Neuronal stem cell (in vitro differentiated cells): ENCODE data around the gene MLYCD.
"Not testable (repeated sequence)": the region's sequence is repeated elsewhere in the genome, so short reads cannot be mapped to it uniquely, and the experiment has no call there.

Experiments
- DNase-seq: peaks from one replicate; pipeline ENCODE4 v3.0.0-alpha.2; 2013; ENCODE audit warnings: low spot score
- H2AFZ ChIP-seq: one replicate; pipeline ENCODE4 v1.6.1; 2013; ENCODE audit warnings: mild to moderate bottlenecking, low read length, inconsistent platforms
- H2AK5ac ChIP-seq: 2 replicates; pipeline ENCODE4 v1.6.1; 2013; ENCODE audit warnings: low read depth, mild to moderate bottlenecking, inconsistent platforms, low read length, moderate library complexity, mixed read lengths
- H2BK120ac ChIP-seq: 2 replicates; pipeline ENCODE4 v1.6.1; 2013; ENCODE audit warnings: low read depth, mild to moderate bottlenecking, inconsistent platforms, low read length, moderate library complexity, mixed read lengths
- H2BK12ac ChIP-seq: one replicate; pipeline ENCODE4 v1.6.1; 2013; ENCODE audit warnings: low read length, inconsistent platforms
- H2BK15ac ChIP-seq: 2 replicates; pipeline ENCODE4 v1.6.1; 2013; ENCODE audit warnings: mild to moderate bottlenecking, low read length, inconsistent platforms, mixed read lengths
- H2BK5ac ChIP-seq: one replicate; pipeline ENCODE4 v1.6.1; 2013; ENCODE audit warnings: inconsistent platforms, mild to moderate bottlenecking, low read length, moderate library complexity
- H3K14ac ChIP-seq: one replicate; pipeline ENCODE4 v1.6.1; 2013; ENCODE audit warnings: low read length, inconsistent platforms
- H3K18ac ChIP-seq: 2 replicates; pipeline ENCODE4 v1.6.1; 2013; ENCODE audit warnings: low read length, inconsistent platforms
- H3K23ac ChIP-seq: 2 replicates; pipeline ENCODE4 v1.6.1; 2013; ENCODE audit warnings: low read depth, mild to moderate bottlenecking, mixed read lengths, low read length, inconsistent platforms; ENCODE audit not compliant: poor library complexity
- H3K27ac ChIP-seq: replicated peaks from 3 replicates; pipeline ENCODE4 v1.5.1; 2013; ENCODE audit warnings: low read length, inconsistent platforms
- H3K27me3 ChIP-seq, 3 experiments: 2 replicates each; pipeline ENCODE4 v1.6.1; 2013; ENCODE audit warnings: low read length in 3 of 3, mild to moderate bottlenecking in 2 of 3, inconsistent platforms in 1 of 3, low read depth in 1 of 3, mixed read lengths in 1 of 3, moderate library complexity in 1 of 3; ENCODE audit not compliant: control insufficient read depth in 3 of 3, insufficient read depth in 3 of 3
- H3K36me3 ChIP-seq, 2 donors: replicated peaks in 1 of 2; 2 replicates each; pipeline ENCODE4 v1.6.1; 2013; ENCODE audit warnings: low read length in 2 of 2; ENCODE audit not compliant: control insufficient read depth in 2 of 2, insufficient read depth in 2 of 2
- H3K4ac ChIP-seq: 2 replicates; pipeline ENCODE4 v1.6.1; 2013; ENCODE audit warnings: inconsistent platforms, mild to moderate bottlenecking, low read length, moderate library complexity
- H3K4me1 ChIP-seq, 2 donors: 1 replicate in 1 of 2; 2 replicates in 1 of 2; pipeline ENCODE4 v1.6.1; 2013; ENCODE audit warnings: low read length in 2 of 2, low read depth in 1 of 2; ENCODE audit not compliant: control insufficient read depth in 2 of 2, insufficient read depth in 1 of 2
- H3K4me2 ChIP-seq: one replicate; pipeline ENCODE4 v1.6.1; 2013; ENCODE audit warnings: mild to moderate bottlenecking, low read length, inconsistent platforms; ENCODE audit not compliant: insufficient read depth, poor library complexity, severe bottlenecking
- H3K4me3 ChIP-seq, 2 donors: 2 replicates each; pipeline ENCODE4 v1.5.1; 2013; ENCODE audit warnings: low read length in 2 of 2, mild to moderate bottlenecking in 2 of 2, inconsistent platforms in 1 of 2, moderate library complexity in 1 of 2
- H3K79me1 ChIP-seq: one replicate; pipeline ENCODE4 v1.6.1; 2013; ENCODE audit warnings: low read depth, mild to moderate bottlenecking, inconsistent platforms, low read length, moderate library complexity
- H3K9ac ChIP-seq: one replicate; pipeline ENCODE4 v1.6.1; 2013; ENCODE audit warnings: mild to moderate bottlenecking, low read depth, low read length, inconsistent platforms; ENCODE audit not compliant: poor library complexity
- H3K9me3 ChIP-seq, 2 donors: replicated peaks in 1 of 2; 2 replicates each; pipeline versions ENCODE3 to v1.6.1; 2013; ENCODE audit warnings: low read length in 2 of 2, mild to moderate bottlenecking in 2 of 2, inconsistent platforms in 1 of 2, low read depth in 1 of 2, mixed read lengths in 1 of 2, moderate library complexity in 1 of 2; ENCODE audit not compliant: control insufficient read depth in 2 of 2, insufficient read depth in 1 of 2
- H4K8ac ChIP-seq: one replicate; pipeline ENCODE4 v1.6.1; 2013; ENCODE audit warnings: low read depth, mild to moderate bottlenecking, inconsistent platforms, low read length, moderate library complexity
- H4K91ac ChIP-seq: one replicate; pipeline ENCODE4 v1.6.1; 2013; ENCODE audit warnings: low read length, low read depth, mild to moderate bottlenecking, inconsistent platforms; ENCODE audit not compliant: poor library complexity
- whole genome bisulfite sequencing, 2 donors: extraction: QIAGEN DNeasy Blood & Tissue Kit; methylation state at CpG; one replicate each; pipeline ENCODE4 v1.1.7; 2013; ENCODE audit warnings: missing lambda C conversion rate in 2 of 2, mixed read lengths in 1 of 2; ENCODE audit not compliant: insufficient read length in 2 of 2, insufficient replicate concordance in 1 of 2; ENCODE audit errors: extremely low coverage in 2 of 2; 5-methylcytosine and 5-hydroxymethylcytosine counted together

MLYCD gene

DNA sequence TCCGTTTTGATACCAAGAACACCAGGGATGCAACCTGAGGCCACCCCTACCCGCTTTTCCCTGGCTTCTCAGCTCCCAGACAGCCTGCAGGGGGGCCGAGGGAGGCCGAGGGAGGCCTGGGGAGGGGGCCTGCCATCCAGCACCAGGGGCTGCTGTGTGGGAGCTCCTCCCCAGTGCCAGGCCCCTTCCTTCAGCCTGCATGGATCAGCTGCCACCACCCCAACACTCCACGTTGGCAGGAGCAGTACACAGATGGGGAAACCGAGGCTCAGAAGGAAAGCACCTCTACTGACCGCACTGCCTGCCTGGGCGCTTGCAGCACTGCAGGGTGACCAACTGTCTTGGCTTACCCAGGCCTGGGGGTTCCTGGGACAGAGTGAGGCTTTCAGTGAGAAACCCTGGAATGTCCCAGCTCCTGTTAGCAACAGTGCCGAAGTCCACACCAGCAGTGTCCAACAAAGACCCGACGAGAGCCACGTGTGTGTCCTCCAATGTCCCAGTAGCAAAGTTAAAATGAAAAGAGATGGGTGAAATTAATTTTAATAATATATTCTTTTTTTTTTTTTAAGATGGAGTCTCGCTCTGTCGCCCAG lies 48.8 kb downstream of the MLYCD start:
- H3K79me1 ChIP-seq = peaks cover 2% of the 10 kb centered on the region

GRCh38 chr16:83948914-83949723 lies 50.2 kb downstream of the MLYCD start:
- peaks cover 2% of the 10 kb centered on the region for H3K79me1 ChIP-seq
- H3K4me2 ChIP-seq = no peak overlapping the region
- H3K9ac ChIP-seq = no peak overlapping the region
- H3K4ac ChIP-seq = no peak overlapping the region
- no peak overlapping the region for H2BK5ac ChIP-seq
- no peak overlapping the region for H4K91ac ChIP-seq
- peak overlapping the region; percentile 7 for H2AK5ac ChIP-seq
- H3K23ac ChIP-seq = no peak overlapping the region
- peaks cover 6 to 15% of the 10 kb centered on the region in 2 donors for H3K4me1 ChIP-seq
- no peaks in the 10 kb centered on the region for H3K36me3 ChIP-seq
- H2BK120ac ChIP-seq = no peak overlapping the region
- H3K9me3 ChIP-seq = no peaks in the 10 kb centered on the region
- no peak for DNase-seq
- no peak overlapping the region for H2AFZ ChIP-seq
- H3K27ac ChIP-seq = no peak overlapping the region
- no peak overlapping the region for H3K18ac ChIP-seq
- H4K8ac ChIP-seq = no peak overlapping the region
- H3K14ac ChIP-seq = no peak overlapping the region
- H3K27me3 ChIP-seq = peaks cover 0 to 2% (median 0%) of the 10 kb centered on the region in 3 experiments
- no peak overlapping the region for H3K4me3 ChIP-seq
- no CpG with 5 or more reads among the region's 13 CpGs for WGBS, 2 donors
- H2BK15ac ChIP-seq = no peak overlapping the region
- H2BK12ac ChIP-seq = no peak overlapping the region

More for the DNA sequence above, 48.8 kb downstream of the MLYCD start:
- no peak overlapping the region for H2AK5ac ChIP-seq
- WGBS, 2 donors = no CpG with 5 or more reads among the region's 14 CpGs
- no peak overlapping the region for H3K4me3 ChIP-seq
- peak overlapping the region; percentile 73 for H3K23ac ChIP-seq
- no peak overlapping the region for H2BK120ac ChIP-seq
- H3K18ac ChIP-seq = peak overlapping the region; percentile 57
- no peak overlapping the region for H3K4ac ChIP-seq
- H3K27me3 ChIP-seq = peaks cover 0 to 2% (median 0%) of the 10 kb centered on the region in 3 experiments
- peaks cover 0 to 5% of the 10 kb centered on the region in 2 donors for H3K4me1 ChIP-seq
- H3K36me3 ChIP-seq = no peaks in the 10 kb centered on the region
- no peak overlapping the region for H2BK15ac ChIP-seq
- no peak for DNase-seq
- no peak overlapping the region for H4K91ac ChIP-seq
- H2BK12ac ChIP-seq = no peak overlapping the region
- no peaks in the 10 kb centered on the region for H3K9me3 ChIP-seq
- no peak overlapping the region for H3K4me2 ChIP-seq
- H3K27ac ChIP-seq = no peak overlapping the region
- peak overlapping the region; percentile 56 for H3K14ac ChIP-seq
- no peak overlapping the region for H4K8ac ChIP-seq
- peak overlapping the region; percentile 21 for H3K9ac ChIP-seq
- H2AFZ ChIP-seq = no peak overlapping the region
- peak overlapping the region; percentile 82 for H2BK5ac ChIP-seq

GRCh38 chr16:83949724-83950001 lies 50.7 kb downstream of the MLYCD start:
- Histone ChIP-seq H3K27me3 (peaks cover 0 to 2% (median 0%) of the 10 kb centered on the region in 3 experiments), H2AFZ (no peak overlapping the region), H3K14ac (no peak overlapping the region), H3K9me3 (no peaks in the 10 kb centered on the region), H2BK15ac (no peak overlapping the region), H2AK5ac (peak overlapping the region; percentile 5), H4K8ac (no peak overlapping the region), H3K4ac (no peak overlapping the region), H2BK120ac (no peak overlapping the region), H3K79me1 (peaks cover 2% of the 10 kb centered on the region), H3K4me3 (no peak overlapping the region), H4K91ac (no peak overlapping the region), H2BK5ac (no peak overlapping the region), H3K18ac (no peak overlapping the region), H2BK12ac (no peak overlapping the region), H3K9ac (no peak overlapping the region), H3K4me2 (no peak overlapping the region), H3K4me1 (peaks cover 9 to 21% of the 10 kb centered on the region in 2 donors), H3K36me3 (no peaks in the 10 kb centered on the region), H3K23ac (peak overlapping the region; percentile 43), H3K27ac (no peak overlapping the region)
- WGBS, 2 donors = no CpG with 5 or more reads among the region's 5 CpGs
- DNase-seq = no peak

DNA sequence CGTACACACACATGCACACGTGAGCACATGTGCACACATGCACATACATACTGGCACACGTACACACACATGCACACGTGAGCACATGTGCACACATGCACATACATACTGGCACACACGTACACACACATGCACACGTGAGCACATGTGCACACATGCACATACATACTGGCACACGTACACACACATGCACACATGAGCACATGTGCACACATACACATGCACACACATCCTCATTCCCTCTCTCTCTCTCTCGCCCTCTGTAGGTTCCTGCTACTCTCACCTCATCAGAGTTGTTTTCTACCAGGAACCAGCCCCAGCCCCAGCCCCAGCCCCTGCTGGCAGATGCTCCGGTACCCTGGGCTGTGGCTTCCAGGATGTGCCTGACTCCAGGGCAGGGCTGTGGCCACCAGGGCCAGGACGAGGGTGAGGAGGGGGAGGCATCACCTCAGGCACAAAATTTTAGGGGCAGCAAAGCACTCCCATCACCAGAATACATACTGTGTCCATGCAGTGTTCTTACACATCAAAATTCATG lies 52.0 kb downstream of the MLYCD start:
- not testable (repeated sequence) for H4K8ac ChIP-seq, H3K14ac ChIP-seq, H3K4me2 ChIP-seq, H3K23ac ChIP-seq, H3K9ac ChIP-seq, H3K36me3 ChIP-seq, H3K4me3 ChIP-seq, H3K9me3 ChIP-seq, H2AFZ ChIP-seq, H2BK15ac ChIP-seq, H4K91ac ChIP-seq, DNase-seq, H3K27me3 ChIP-seq, H3K79me1 ChIP-seq, H2BK5ac ChIP-seq, H3K27ac ChIP-seq, H3K4ac ChIP-seq, H2AK5ac ChIP-seq, H3K18ac ChIP-seq, H2BK12ac ChIP-seq, H2BK120ac ChIP-seq
- WGBS, 2 donors = no CpG with 5 or more reads among the region's 10 CpGs
- peaks cover 11 to 22% of the 10 kb centered on the region in 2 donors for H3K4me1 ChIP-seq
